Breast epithelium (tissue), 4 donors: ENCODE results near the gene DLEC1. TPM values are rescaled to one million over a fixed set of nuclear protein-coding genes. Genes with fewer than 3 reads are reported as not detected.
"Not testable (repeated sequence)": the region's sequence is repeated elsewhere in the genome, so short reads cannot be mapped to it uniquely, and the experiment has no call there.

Source experiments
- DNase-seq, 2 donors: peaks; one replicate each; pipeline ENCODE4 v3.0.0-alpha.2; 2019; ENCODE audit warnings: low spot score in 2 of 2
- H3K27ac ChIP-seq, 2 donors: fragments of 200-600 bp; sonication (generic) in 1 of 2; one replicate each; pipeline ENCODE4 v1.5.1; 2016 to 2019; ENCODE audit warnings: mild to moderate bottlenecking in 1 of 2
- H3K27me3 ChIP-seq, 2 donors: fragments of 200-600 bp; sonication (generic) in 1 of 2; one replicate each; pipeline versions ENCODE4 v1.5.1 to v1.6.0; 2017 to 2019; ENCODE audit warnings: control low read depth in 1 of 2, mild to moderate bottlenecking in 1 of 2
- H3K36me3 ChIP-seq: fragments of 200-600 bp; one replicate; pipeline ENCODE4 v1.5.1; 2019
- H3K4me1 ChIP-seq, 2 donors: fragments of 200-600 bp; sonication (generic); one replicate each; pipeline ENCODE4 v1.5.1; 2016 to 2019; ENCODE audit warnings: control low read depth in 1 of 2
- H3K4me3 ChIP-seq, 3 donors: fragments of 200-600 bp; sonication (generic); 1 replicate in 2 of 3; 2 replicates in 1 of 3; pipeline ENCODE4 v1.5.1; 2016 to 2019; ENCODE audit warnings: mild to moderate bottlenecking in 3 of 3, moderate library complexity in 2 of 3
- H3K9me3 ChIP-seq, 2 donors: fragments of 200-600 bp; sonication (generic) in 1 of 2; one replicate each; pipeline ENCODE4 v1.5.1; 2016 to 2019; ENCODE audit warnings: control low read depth in 1 of 2
- POLR2A ChIP-seq: fragments of 450-650 bp; IDR thresholded peaks from one replicate; pipeline ENCODE4 v1.6.1; 2016; ENCODE audit warnings: antibody characterized with exemption, mild to moderate bottlenecking, moderate library complexity
- POLR2AphosphoS5 ChIP-seq, 3 donors: sonication (generic); formaldehyde crosslinking; IDR thresholded peaks; one replicate each; pipeline ENCODE4 v1.6.1; 2017; ENCODE audit warnings: antibody characterized with exemption in 3 of 3
- intact Hi-C: fragments of 100-400 bp; cut with DNase I; formaldehyde crosslinking; loops from one replicate; pipeline ENCODE4 v1.15.1; 2023; ENCODE audit warnings: low total_unique reads
- total RNA-seq, 3 donors: library from RNA; depleted of rRNA; stranded (reverse); fragments of >200 nt; gene quantifications; one replicate each; pipeline ENCODE4 v1.1.0, GENCODE V29; 2016
- TF ChIP-seq, protein P1 (sequence below), 3 donors: fragments of 450-650 bp; IDR thresholded peaks; one replicate each; pipeline ENCODE4 v1.5.1; 2016 to 2017; ENCODE audit warnings: antibody characterized with exemption in 3 of 3, mild to moderate bottlenecking in 3 of 3, moderate library complexity in 3 of 3

DLEC1 gene
- total RNA-seq, 3 donors from 2014 or later = 0.98 to 2.0 (median 1.1) TPM

DNA sequence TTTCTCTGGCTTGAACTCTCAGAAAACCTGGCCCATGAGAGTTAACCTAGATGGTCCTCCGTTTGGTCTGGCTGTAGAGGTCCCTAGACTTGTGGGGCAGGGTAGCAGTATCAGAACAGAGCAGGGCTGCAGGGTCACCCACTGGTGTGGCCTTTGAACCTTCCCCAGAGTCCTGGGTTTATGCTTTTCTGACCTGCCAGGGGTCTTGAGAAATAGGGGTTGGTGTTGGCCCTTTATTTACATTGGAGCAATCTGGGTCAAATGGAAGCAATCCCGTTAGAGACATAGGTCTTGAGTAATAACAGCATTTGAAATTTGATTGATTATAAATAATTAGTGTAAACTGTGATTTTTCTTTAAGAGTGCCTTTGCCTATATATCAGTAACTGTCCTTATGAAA, 23.8 kb downstream of the DLEC1 start:
- no peak for DNase-seq
- Histone ChIP-seq H3K4me3 (no peak overlapping the region), H3K36me3 (no peaks in the 10 kb centered on the region), H3K27me3 (no peaks in the 10 kb centered on the region), H3K4me1 (no peaks in the 10 kb centered on the region), H3K27ac (no peak overlapping the region), H3K9me3 (no peaks in the 10 kb centered on the region)
- TF ChIP-seq POLR2AphosphoS5 (IDR thresholded peaks at IDR 0.05) (no peak), POLR2A (no peak)
- TF ChIP-seq, protein P1, sequence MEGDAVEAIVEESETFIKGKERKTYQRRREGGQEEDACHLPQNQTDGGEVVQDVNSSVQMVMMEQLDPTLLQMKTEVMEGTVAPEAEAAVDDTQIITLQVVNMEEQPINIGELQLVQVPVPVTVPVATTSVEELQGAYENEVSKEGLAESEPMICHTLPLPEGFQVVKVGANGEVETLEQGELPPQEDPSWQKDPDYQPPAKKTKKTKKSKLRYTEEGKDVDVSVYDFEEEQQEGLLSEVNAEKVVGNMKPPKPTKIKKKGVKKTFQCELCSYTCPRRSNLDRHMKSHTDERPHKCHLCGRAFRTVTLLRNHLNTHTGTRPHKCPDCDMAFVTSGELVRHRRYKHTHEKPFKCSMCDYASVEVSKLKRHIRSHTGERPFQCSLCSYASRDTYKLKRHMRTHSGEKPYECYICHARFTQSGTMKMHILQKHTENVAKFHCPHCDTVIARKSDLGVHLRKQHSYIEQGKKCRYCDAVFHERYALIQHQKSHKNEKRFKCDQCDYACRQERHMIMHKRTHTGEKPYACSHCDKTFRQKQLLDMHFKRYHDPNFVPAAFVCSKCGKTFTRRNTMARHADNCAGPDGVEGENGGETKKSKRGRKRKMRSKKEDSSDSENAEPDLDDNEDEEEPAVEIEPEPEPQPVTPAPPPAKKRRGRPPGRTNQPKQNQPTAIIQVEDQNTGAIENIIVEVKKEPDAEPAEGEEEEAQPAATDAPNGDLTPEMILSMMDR (IDR thresholded peaks at IDR 0.05) = no peak
- intact Hi-C loops = no loop called here

DNA sequence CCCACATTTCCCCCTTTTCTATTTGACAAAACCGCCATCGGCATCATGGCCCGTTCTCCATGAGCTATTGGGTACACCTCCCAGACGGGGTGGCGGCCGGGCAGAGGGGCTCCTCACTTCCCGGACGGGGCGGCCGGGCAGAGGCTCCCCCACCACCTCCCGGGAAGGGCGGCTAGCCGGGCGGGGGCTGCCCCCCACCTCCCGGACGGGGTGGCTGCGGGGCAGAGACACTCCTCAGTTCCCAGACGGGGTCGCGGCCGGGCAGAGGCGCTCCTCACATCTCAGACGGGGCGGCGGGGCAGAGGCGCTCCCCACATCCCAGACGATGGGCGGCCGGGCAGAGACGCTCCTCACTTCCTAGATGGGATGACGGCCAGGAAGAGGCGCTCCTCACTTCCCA, 25.4 kb downstream of the DLEC1 start:
- not testable (repeated sequence) for H3K27ac ChIP-seq

DNA sequence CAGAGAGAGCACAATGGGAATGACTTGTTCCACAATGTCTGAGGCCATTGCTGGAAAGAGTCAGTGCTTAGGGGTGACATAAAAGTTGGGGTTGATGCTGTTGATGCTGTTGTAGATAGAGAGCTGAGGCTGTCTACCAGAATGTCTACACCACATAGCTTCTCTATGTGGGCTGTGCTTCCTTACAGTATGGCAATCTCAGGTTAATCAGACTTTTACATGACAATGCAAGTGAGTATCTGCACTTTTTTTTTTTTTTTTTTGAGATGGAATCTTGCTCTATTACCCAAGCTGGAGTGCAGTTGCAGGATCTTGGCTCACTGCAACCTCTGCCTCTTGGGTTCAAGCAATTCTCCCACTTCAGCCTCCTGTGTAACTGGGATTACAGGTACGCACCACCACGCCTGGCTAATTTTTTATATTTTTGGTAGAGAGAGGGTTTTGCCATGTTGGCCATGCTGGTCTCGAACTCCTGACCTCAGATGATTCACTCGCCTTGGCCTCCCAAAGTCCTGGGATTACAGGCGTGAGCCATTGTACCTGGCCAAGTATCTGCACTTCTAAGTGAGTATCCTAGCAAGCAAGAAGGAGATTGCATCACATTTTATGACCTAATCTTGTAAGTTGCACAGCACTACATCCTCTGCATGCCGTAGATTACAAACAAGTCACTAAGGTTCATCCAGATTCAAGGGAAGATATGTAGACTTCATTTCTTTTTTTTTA, 28.7 kb downstream of the DLEC1 start:
- H3K27me3 ChIP-seq = no peaks in the 10 kb centered on the region
- H3K9me3 ChIP-seq = no peaks in the 10 kb centered on the region
- intact Hi-C loops = no loop called here
- no peak for DNase-seq
- H3K36me3 ChIP-seq = no peaks in the 10 kb centered on the region
- no peak for TF ChIP-seq POLR2AphosphoS5 (IDR thresholded peaks at IDR 0.05)
- TF ChIP-seq, protein P1 (IDR thresholded peaks at IDR 0.05) = no peak
- TF ChIP-seq POLR2A = no peak
- H3K27ac ChIP-seq = no peak overlapping the region
- H3K4me1 ChIP-seq = no peaks in the 10 kb centered on the region
- H3K4me3 ChIP-seq = no peak overlapping the region

More for the DNA sequence above, 25.4 kb downstream of the DLEC1 start:
- DNase-seq, intact Hi-C loops, H3K9me3 ChIP-seq, H3K27me3 ChIP-seq, H3K4me1 ChIP-seq, H3K4me3 ChIP-seq, H3K36me3 ChIP-seq: not testable (repeated sequence)

DNA sequence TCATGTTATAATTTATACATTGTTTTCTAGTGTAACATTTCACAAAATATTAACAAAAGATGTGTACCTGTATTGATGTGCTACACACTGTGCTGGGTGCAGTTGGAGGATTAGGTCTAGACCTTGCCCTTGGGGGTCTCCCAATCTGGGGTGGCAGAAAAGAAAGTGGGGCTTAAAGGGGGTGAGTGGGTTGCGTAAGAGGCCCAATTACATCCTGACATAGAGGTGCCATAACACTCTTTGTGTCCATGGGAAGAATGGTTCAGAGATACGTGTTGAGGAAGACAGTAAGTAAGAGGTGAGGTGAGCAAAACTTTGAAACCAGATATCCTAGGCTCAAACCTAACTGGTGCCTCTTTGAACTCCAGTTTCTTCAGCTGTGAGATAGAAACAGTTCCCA, 31.0 kb downstream of the DLEC1 start:
- DNase-seq = no peak
- no peaks in the 10 kb centered on the region for H3K9me3 ChIP-seq
- TF ChIP-seq POLR2AphosphoS5 (IDR thresholded peaks at IDR 0.05) (no peak), POLR2A (no peak)
- TF ChIP-seq, protein P1 (IDR thresholded peaks at IDR 0.05) = no peak
- H3K4me1 ChIP-seq = no peaks in the 10 kb centered on the region
- H3K36me3 ChIP-seq = no peaks in the 10 kb centered on the region
- H3K27ac ChIP-seq = no peak overlapping the region
- no peak overlapping the region for H3K4me3 ChIP-seq
- no peaks in the 10 kb centered on the region for H3K27me3 ChIP-seq
- intact Hi-C loops = no loop called here

DNA sequence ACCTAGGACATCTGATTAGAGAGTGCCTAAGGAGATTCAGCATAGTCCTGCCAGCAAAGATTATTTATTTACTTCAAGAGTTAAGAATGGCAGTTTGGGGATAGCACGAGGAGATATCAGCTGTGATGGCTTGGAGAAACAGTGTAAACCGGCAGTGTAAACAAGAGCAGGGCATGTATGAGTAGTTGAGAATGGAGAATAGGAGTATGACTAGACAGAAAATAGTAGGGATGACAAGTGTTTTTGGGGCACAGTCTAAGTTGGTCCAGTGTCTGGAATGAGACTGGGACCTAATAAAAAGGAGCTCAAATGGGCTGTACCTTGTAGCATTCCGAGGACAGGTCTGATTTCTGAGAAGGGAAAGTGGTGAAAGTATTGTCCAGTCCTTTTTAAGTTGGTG, 38.1 kb downstream of the DLEC1 start:
- H3K4me1 ChIP-seq, H3K9me3 ChIP-seq, H3K36me3 ChIP-seq, H3K27me3 ChIP-seq, H3K4me3 ChIP-seq, DNase-seq, H3K27ac ChIP-seq, intact Hi-C loops: not testable (repeated sequence)

DNA sequence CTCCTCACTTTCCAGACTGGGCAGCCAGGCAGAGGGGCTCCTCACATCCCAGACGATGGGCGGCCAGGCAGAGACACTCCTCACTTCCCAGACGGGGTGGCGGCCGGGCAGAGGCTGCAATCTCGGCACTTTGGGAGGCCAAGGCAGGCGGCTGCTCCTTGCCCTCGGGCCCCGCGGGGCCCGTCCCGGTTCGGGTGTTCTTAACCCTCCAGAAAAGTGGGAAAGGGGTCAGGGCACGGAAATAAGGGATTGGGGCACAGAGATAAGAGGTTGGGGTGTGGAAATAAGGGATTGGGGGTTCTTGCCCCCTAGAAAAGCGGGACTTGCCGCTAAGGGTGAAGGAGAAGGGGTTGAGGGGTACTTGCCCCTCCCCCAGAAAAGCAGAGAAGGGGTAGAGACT, 43.3 kb downstream of the DLEC1 start:
- H3K4me3 ChIP-seq, H3K9me3 ChIP-seq, DNase-seq, H3K27me3 ChIP-seq, intact Hi-C loops, H3K36me3 ChIP-seq, H3K27ac ChIP-seq, H3K4me1 ChIP-seq: not testable (repeated sequence)

DNA sequence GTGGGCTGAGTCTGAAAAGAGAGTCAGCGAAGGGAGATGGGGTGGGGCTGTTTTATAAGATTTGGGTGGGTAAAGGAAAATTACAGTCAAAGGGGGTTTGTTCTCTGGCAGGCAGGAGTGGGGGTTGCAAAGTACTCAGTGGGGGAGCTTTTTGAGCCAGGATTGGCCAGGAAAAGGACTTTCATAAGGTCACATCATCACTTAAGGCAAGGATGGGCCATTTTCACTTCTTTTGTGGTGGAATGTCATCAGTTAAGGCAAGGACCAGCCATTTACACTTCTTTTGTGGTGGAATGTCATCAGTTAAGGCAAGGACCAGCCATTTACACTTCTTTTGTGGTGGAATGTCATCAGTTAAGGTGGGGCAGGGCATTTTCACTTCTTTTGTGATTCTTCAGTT, 44.2 kb downstream of the DLEC1 start:
- intact Hi-C loops, H3K36me3 ChIP-seq, H3K27ac ChIP-seq, H3K9me3 ChIP-seq, H3K4me3 ChIP-seq, H3K27me3 ChIP-seq, H3K4me1 ChIP-seq, DNase-seq: not testable (repeated sequence)
